ENCODE measurements around the gene GTF2IRD2.
"Not testable (repeated sequence)": the region's sequence is repeated elsewhere in the genome, so short reads cannot be mapped to it uniquely, and the experiment has no call there.

- not testable (repeated sequence) for TF ChIP-seq EZH2 (IDR thresholded peaks at IDR 0.05; ENCODE audit: insufficient read depth, low read length)
- TF ChIP-seq, protein P1, sequence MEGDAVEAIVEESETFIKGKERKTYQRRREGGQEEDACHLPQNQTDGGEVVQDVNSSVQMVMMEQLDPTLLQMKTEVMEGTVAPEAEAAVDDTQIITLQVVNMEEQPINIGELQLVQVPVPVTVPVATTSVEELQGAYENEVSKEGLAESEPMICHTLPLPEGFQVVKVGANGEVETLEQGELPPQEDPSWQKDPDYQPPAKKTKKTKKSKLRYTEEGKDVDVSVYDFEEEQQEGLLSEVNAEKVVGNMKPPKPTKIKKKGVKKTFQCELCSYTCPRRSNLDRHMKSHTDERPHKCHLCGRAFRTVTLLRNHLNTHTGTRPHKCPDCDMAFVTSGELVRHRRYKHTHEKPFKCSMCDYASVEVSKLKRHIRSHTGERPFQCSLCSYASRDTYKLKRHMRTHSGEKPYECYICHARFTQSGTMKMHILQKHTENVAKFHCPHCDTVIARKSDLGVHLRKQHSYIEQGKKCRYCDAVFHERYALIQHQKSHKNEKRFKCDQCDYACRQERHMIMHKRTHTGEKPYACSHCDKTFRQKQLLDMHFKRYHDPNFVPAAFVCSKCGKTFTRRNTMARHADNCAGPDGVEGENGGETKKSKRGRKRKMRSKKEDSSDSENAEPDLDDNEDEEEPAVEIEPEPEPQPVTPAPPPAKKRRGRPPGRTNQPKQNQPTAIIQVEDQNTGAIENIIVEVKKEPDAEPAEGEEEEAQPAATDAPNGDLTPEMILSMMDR (IDR thresholded peaks at IDR 0.05; ENCODE audit: insufficient read depth, low read depth, low read length) = not testable (repeated sequence)
These were observed 14.4 kb upstream of the GTF2IRD2 start for GRCh38 chr7:74865777-74866176.

All from astrocyte (in vitro differentiated cells and primary cell).